Measurements from ENCODE around the gene SPSB3.

Gene SPSB3

DNA sequence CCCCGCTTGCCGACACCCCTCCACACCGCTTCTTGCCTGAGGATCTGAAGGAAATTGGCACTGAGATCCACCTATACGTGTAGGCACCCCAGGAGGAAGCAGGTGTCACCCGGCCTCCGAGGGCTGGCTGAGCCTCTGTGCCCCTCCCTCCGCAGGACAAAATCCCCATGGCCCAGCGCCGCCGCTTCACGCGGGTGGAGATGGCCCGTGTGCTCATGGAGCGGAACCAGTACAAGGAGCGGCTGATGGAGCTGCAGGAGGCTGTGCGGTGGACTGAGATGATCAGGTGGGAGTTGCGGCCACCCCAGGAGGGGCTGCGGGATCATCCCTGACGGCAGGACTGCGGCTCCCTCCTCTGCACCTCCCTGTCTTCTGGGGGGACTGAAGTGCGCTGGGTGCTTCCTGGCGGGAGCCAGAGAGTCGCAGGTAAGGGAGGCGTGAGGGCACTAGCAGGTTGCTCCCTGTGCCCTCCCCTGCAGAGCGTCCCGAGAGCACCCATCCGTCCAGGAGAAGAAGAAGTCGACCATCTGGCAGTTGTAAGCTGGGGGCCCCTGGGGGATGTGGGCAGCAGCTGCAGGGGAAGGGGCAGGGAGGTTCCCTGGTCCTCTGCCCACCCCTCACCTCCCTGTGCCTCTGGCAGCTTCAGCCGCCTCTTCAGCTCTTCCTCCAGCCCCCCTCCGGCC lies 20.0 kb downstream of the SPSB3 start:
- no peak for DNase-seq

- no peak for DNase-seq
These were observed 20.6 kb downstream of the SPSB3 start for GRCh38 chr16:1761751-1762150.

- no peak for DNase-seq
These were observed 21.5 kb downstream of the SPSB3 start for GRCh38 chr16:1760911-1761310.

GRCh38 chr16:1759511-1759910 lies 22.9 kb downstream of the SPSB3 start:
- DNase-seq = no peak

GRCh38 chr16:1758923-1759322 lies 23.4 kb downstream of the SPSB3 start:
- DNase-seq = no peak

DNA sequence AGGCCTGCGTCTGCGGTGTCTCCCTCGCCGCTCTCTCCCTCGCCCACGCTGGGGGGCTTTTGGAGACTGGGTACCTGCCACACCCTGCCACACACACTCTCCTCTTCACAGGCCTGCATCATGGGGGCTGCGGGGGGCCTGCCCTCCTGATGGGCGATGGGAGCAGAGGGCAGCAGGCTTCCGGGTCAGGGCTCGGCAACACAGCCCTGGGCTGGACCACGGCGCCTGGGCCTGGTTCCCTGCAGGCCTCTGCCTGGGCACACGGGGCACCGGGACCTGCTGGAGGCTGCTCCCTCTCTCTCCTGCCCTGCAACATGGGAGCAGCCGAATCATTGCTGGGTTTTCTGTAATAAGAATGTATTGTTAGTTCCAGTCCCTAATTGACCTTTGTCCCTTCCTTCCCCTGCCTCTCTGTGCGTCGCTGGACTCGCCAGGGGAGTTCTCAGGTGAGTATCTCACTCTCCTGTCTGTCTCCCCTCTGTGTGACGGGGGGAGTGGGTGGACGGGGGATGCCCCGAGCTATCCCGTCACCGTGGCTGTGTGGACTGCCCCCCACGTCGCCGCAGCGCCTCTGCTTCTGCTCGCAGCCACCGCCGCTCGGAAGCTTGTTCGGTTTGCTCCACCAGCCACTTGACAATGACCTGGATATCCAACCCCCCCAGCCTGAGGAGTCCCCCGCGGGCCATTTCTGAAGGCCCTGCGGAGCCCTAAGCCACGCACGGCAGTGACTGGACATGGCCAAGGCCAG lies 24.5 kb downstream of the SPSB3 start:
- DNase-seq = no peak

DNA sequence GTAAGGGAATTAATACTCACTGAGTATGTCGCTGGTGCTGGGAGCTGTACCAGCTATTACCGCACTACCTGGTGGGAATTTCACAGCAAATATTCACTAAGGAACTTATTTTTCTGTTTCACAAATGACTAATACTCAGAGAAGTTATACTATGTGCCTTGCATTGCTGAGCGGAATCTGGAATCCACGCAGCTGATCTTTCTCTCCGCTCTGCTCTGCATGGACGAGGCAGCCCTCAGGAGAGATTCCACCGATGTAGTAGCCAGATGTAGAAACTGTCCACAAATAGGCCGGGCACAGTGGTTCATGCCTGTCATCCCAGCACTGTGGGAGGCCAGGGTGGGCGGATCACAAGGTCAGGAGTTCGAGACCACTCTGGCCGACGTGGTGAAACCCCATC lies 28.2 kb downstream of the SPSB3 start:
- DNase-seq = no peak

- no peak for DNase-seq
These were observed 29.5 kb downstream of the SPSB3 start for GRCh38 chr16:1752853-1753252.

GRCh38 chr16:1751946-1752345 lies 30.4 kb downstream of the SPSB3 start:
- no peak for DNase-seq

DNA sequence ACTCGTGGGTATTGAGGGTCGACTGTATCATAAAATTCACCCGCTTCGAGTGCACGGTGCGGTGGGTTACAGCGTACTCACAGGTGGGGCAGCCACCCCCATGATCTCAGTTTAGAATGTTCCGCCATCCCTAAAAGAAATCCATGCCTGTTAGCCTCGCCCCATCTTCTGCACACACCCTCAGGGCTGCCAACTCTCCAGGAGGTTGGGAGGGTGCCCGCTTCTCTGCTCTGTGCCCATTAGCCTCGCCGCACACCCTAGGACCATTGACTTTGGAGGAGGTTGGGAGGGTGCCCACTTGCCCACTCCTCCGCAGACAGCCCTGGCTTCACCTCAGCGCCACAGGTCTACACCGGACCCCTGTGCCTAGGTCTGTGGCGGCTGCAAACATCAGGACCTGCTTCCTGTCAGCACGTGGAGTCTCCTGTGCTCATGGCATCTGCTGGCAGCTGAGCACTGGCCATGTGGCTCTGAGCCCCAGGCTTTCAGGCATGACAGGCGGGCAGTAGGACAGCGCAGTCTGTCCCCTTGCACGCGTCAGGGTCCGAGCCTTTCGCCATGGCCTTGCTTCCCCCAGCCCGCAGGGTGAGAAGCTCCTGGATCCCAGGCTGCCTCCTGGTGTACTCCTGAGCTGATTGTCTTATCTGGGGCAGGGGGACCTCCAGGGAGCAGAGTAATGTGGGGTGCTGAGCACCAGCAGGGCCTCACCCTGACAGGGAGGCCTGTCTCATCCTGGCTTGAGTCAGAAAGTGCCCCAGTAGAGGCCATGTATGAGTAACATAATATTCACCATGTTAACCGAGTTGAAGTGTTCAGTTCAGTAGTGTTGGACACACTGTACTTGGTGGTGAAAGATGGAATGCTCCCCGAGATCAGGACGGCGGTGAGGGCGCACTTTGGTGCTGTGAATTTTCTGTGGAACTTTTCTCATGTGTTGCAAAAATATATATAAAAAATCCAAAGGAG lies 32.9 kb downstream of the SPSB3 start:
- no peak for DNase-seq

- DNase-seq = no peak
These were observed 34.4 kb downstream of the SPSB3 start for GRCh38 chr16:1747934-1748333.

DNA sequence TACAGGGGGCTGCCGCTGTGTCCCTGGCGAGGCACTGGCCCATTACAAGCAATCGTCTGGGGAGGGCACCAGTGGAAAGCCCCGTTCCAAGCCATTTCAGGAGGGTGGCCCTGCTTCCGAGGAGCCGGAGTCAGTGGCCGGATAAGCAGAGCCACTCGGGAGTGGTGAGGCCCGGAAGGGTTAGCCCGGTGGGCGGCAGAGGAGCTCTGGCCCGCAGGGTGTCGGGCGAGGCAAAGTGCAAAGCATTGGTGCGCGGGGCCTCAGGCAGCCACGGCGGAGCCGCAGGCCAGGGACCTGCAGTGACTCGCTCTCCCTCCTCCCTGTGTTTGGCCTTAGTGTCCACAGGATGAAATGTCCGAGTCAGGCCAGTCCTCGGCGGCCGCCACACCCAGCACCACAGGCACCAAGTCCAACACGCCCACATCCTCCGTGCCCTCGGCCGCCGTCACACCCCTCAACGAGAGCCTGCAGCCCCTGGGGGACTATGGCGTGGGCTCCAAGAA lies 35.6 kb downstream of the SPSB3 start:
- no peak for DNase-seq

- peak; percentile 55 for DNase-seq
These were observed 36.3 kb downstream of the SPSB3 start for GRCh38 chr16:1745900-1746692.

GRCh38 chr16:1745181-1745899 lies 37.0 kb downstream of the SPSB3 start:
- peak; percentile 81 for DNase-seq

DNA sequence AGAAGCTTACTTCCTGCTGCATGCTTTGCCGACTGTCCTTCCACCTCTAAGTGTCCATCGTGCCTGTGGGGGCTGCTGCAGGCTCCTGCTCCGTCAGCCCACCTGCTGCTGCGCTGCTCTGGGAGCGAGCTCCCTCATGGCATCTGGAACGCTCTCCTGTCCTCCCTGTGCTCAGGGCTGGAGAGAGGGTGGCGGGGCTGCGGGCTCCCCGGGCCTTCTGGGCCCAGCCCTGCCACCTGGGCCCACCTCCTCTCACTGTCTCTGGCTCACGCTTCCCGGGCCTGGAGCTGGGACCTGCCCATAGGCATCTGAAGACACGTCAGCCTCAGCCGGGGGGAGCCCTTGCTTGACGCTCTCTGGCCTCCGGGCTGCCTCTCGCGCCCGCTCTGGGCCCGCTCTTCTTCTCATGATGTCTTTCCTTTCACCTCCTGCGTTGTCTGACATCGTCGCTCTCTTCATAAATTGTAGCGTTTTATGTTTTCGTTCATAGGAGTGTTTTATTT lies 38.0 kb downstream of the SPSB3 start:
- no peak for DNase-seq

DNA sequence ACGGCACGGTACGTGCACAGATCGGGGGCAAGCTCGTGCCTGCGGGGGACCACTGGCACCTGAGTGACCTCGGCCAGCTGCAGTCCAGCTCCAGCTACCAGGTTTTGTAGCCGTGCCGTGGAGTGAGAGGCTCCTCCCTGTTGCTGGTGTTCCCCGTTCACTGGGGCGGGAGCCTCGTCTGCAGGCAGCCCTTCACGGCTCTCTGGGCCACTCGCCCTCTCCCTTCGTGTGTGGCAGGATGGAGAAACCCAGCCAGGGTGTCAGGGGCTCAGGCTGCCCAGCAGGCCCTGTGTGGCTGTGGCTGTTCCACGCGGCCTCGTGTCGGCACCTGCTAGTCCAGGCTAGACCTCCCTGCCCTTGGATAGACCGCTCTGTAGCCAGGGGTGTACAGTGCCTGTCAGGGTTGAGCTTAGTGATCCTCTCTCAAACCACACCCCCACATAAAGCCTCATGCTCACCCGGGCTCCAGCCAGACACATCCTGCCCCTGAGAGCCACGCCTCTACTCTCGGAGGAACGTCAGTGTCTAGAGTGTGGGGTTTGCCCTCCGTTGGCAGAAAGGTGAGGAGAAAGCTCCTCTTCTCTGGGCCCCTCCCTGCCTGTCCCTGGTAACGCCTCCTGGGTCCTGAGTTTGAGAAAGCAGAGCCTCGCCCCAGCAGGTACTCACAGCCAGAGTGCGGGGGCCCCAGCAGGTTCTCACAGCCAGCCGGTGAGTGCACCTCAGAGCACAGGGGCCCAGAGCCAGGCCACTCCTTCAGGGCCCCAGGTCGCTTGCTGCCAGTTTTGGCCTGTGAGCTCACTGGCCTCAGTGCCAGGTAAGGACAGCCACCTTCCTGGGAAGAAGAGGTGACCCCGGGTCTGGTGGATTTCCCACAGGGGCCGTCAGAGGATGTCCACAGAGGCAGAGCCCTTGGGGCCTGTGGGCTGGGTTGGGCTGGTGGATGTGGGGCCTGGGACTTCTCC lies 38.7 kb downstream of the SPSB3 start:
- DNase-seq = no peak

GRCh38 chr16:1741553-1742165 lies 40.7 kb downstream of the SPSB3 start:
- DNase-seq = no peak

DNA sequence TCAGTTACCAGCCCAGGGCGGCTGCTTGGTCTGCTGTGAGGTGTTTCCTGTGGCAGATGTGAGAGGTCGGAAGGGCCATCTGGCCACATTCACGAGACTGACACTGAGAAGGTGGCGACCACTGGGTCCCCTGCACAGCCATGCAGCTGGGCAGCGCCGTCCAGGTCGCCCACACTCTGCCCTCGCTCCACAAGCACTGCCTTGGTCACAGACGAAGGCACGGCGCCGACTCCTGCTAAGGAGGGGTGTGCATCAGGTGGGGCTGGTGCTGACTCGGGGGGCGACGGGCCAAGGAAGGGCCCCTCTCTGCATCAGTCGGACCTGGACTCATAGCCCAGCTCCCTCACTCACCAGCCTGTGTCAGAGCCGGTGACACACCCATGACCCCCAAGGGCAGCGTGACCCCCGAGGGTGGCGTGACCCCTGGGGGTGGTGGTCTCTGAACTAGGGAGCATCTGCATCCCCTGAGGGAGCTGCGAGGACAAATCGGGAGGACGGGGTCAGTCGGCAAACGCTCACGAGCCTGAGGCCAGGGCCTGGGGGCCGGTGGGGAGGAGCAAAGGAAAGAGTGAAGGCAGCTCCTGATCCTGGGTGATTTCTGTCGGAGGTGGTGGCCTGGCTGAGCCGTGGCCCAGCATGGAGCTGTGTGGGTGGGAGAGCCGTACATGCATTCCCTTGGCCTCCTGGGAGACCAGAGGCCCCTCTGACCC lies 41.4 kb downstream of the SPSB3 start:
- no peak for DNase-seq

- no peak for DNase-seq
These were observed 42.1 kb downstream of the SPSB3 start for GRCh38 chr16:1740234-1740633.

Data from T1000 (cell line).